ENCODE data around the gene CDC14C.

Gene CDC14C

DNA sequence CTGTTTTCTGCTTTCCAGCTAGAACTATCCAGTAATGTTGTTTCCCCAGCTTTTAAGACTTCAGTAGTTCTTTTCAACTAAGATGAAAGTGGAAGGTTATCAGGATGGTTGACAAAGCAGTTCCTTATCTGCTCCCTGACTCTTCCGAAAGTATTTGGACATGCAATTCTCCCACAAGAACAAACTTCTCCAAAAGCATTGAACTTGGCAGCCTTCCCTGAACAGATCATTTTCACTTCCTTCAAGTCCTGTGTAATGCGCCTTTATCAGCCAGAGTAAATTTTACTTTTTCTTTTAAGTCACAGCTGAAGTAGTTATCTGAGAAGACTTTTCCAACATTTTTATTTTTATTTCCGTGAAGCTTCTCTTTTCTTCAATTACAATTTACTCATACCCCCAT lies 39.7 kb downstream of the CDC14C start:
- H3K27ac ChIP-seq: no peak overlapping the region
- no peak for DNase-seq (ENCODE audit: low read depth, low spot score)

DNA sequence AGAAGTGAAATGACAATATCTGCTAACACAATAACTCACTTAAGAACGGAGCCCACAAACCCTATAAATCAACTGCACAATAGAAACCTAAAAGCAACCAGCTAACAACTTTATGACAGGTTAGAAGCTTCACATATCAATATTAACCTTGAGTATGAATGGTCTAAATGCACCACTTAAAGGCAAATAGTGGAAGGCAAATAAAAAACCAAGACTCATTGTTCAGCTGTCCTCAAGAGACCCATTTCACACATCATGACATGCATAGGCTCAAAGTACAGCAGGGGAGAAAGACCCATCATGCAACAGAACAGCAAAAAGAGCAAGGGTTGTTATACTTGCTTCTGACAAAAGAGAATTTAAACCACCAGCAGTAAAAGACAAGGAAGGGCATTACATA lies 46.8 kb downstream of the CDC14C start:
- DNase-seq (ENCODE audit: low read depth, low spot score): no peak
- H3K27ac ChIP-seq: no peak overlapping the region

DNA sequence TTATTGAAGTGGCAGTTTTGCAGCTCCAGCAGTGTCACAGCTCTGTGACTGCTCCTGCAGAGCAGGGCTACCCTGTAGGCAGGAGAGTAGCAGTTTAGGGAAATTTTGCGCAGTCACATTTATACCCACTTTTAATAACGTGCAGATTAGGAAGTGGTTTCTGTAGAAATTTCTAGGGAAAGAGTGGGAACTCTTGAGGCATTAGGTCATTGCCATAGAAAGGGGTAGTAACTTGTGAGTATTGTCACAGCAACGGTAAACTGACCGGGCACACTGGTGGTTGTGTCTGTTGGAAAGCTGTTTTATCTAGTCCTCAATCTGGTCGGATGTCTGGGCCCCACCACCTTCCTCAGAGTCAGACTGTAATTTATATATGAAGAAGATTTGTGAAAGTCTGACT lies 51.9 kb downstream of the CDC14C start:
- no peak overlapping the region for H3K27ac ChIP-seq
- DNase-seq (ENCODE audit: low read depth, low spot score): no peak

DNA sequence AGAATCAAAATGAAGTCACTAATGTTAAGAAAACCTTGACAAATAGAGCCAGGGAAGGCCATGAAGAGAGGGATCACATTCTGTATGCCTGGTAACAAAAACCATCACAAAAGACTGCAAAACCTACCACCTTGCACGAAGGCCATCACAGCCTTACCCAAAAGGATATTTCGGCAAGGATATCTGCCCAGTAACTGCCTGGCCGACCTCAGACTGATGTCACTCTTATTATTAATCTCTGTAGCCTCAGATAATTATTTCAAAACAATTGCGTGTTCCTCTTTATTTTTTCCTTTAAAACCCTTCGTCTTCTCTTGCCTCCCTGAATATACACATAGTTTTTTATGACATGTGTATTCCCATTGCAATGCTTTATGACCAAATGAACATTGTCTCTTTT lies 52.5 kb downstream of the CDC14C start:
- DNase-seq (ENCODE audit: low read depth, low spot score): no peak
- H3K27ac ChIP-seq: no peak overlapping the region

Data from epithelial cell of prostate (primary cell).